ENCODE measurements around the gene PRPSAP2.
"Not testable (repeated sequence)": the region's sequence is repeated elsewhere in the genome, so short reads cannot be mapped to it uniquely, and the experiment has no call there.

Gene PRPSAP2

GRCh38 chr17:18857864-18858566, at the start of gene PRPSAP2:
Gene PRPSAP2 (plus strand): TSS chr17:18858131. CDS start chr17:18865834, 7,703 bp downstream.
- DNase-seq, result peak; percentile 95 to 98

GRCh38 chr17:18815924-18816323, 42.0 kb upstream of the PRPSAP2 start:
- not testable (repeated sequence) for DNase-seq

- DNase-seq, result peak; percentile 33 to 57
These were observed 41.2 kb upstream of the PRPSAP2 start for GRCh38 chr17:18816489-18817371.

GRCh38 chr17:18821430-18821829, 36.5 kb upstream of the PRPSAP2 start:
- DNase-seq, result not testable (repeated sequence)

GRCh38 chr17:18827613-18828012, 30.3 kb upstream of the PRPSAP2 start:
- DNase-seq, result not testable (repeated sequence)

- DNase-seq, result no peak
These were observed 9.4 kb upstream of the PRPSAP2 start for GRCh38 chr17:18848501-18848900.

- no peak for DNase-seq
These were observed 7.3 kb upstream of the PRPSAP2 start for GRCh38 chr17:18850679-18851078.

GRCh38 chr17:18851201-18851600, 6.7 kb upstream of the PRPSAP2 start:
- DNase-seq, result no peak

GRCh38 chr17:18854956-18855355, 3.0 kb upstream of the PRPSAP2 start:
- DNase-seq, result no peak

GRCh38 chr17:18855831-18856569, 1.9 kb upstream of the PRPSAP2 start:
- peak; percentile 84 to 86 for DNase-seq

- DNase-seq, result no peak
These were observed 1.4 kb upstream of the PRPSAP2 start for GRCh38 chr17:18856570-18856915.

GRCh38 chr17:18858567-18859245, 775 bp downstream of the PRPSAP2 start:
- DNase-seq, result no peak

- DNase-seq, result no peak
These were observed 1.3 kb downstream of the PRPSAP2 start for GRCh38 chr17:18859256-18859655.

- no peak for DNase-seq
These were observed 2.4 kb downstream of the PRPSAP2 start for GRCh38 chr17:18860161-18860972.

GRCh38 chr17:18862011-18862410, 4.1 kb downstream of the PRPSAP2 start:
- DNase-seq, result no peak

GRCh38 chr17:18864996-18865395, 7.1 kb downstream of the PRPSAP2 start:
- DNase-seq, result not testable (repeated sequence)

GRCh38 chr17:18866866-18867813, 9.2 kb downstream of the PRPSAP2 start:
- no peak for DNase-seq

- DNase-seq, result no peak
These were observed 19.2 kb downstream of the PRPSAP2 start for GRCh38 chr17:18877104-18877645.

GRCh38 chr17:18888766-18889290, 30.9 kb downstream of the PRPSAP2 start:
- DNase-seq, result no peak

GRCh38 chr17:18889658-18890057, 31.7 kb downstream of the PRPSAP2 start:
- DNase-seq, result no peak

All from activated CD4-positive, alpha-beta T cell treated with anti-CD3 and anti-CD28 coated beads for 4 hours (primary cell).